Endothelial cell of umbilical vein (primary cell): ENCODE results near the gene PRSS33. TPM values are rescaled to one million over a fixed set of nuclear protein-coding genes. Genes with fewer than 3 reads are reported as not detected.

Experiments
- BruUV-seq: library from RNA; stranded (reverse); fragments of 400-500 nt; replicated peaks from 2 replicates; lab custom pipeline; 2021; lab: Mats Ljungman, UMichigan
- CTCF ChIA-PET: fragments of 300-600, 350-600 bp; sonication (Branson Sonifier 250); formaldehyde crosslinking; loops from one replicate; lab custom pipeline; 2021; ENCODE audit warnings: antibody characterized with exemption, inconsistent platforms; lab: Charles Lee
- POLR2A ChIA-PET: fragments of 300-600, 350-600 bp; sonication (Branson Sonifier 250); formaldehyde crosslinking; loops from one replicate; lab custom pipeline; 2021; ENCODE audit warnings: antibody characterized with exemption, inconsistent platforms; lab: Charles Lee
- DNase-seq: peaks from one replicate; pipeline ENCODE4 v3.0.0-alpha.2; 2011; ENCODE audit warnings: low read depth, low spot score
- FAIRE-seq: peaks from 2 replicates; lab custom pipeline; 2011; peaks lifted over from hg19 to GRCh38; lab: Jason Lieb, UNC
- H2AFZ ChIP-seq: 2 replicates; pipeline ENCODE4 v1.6.0; 2012; ENCODE audit warnings: low read depth, low read length, control low read depth, inconsistent platforms
- H3K27ac ChIP-seq: 2 replicates; pipeline ENCODE4 v1.5.1; 2011; ENCODE audit warnings: low read depth, mild to moderate bottlenecking, control low read depth, low read length, moderate library complexity; ENCODE audit not compliant: insufficient read depth
- H3K27me3 ChIP-seq, 2 experiments: 2 replicates each; pipeline versions ENCODE4 v1.6.0 to v1.6.1; 2011; ENCODE audit warnings: low read length in 2 of 2, mixed read lengths in 1 of 2; ENCODE audit not compliant: control insufficient read depth in 2 of 2, insufficient read depth in 2 of 2
- H3K36me3 ChIP-seq, 2 experiments: 2 replicates in 1 of 2; 3 replicates in 1 of 2; pipeline ENCODE4 v1.5.1; 2011; ENCODE audit warnings: low read length in 2 of 2, mild to moderate bottlenecking in 1 of 2, moderate library complexity in 1 of 2; ENCODE audit not compliant: control insufficient read depth in 2 of 2, insufficient read depth in 2 of 2; ENCODE audit errors: extremely low read depth in 1 of 2
- H3K4me1 ChIP-seq: 3 replicates; pipeline ENCODE4 v1.5.1; 2011; ENCODE audit warnings: mild to moderate bottlenecking, low read length; ENCODE audit not compliant: control insufficient read depth, insufficient read depth; ENCODE audit errors: extremely low read depth
- H3K4me2 ChIP-seq: 2 replicates; pipeline ENCODE4 v1.6.1; 2011; ENCODE audit warnings: low read length, control low read depth, mixed read lengths; ENCODE audit not compliant: insufficient read depth
- H3K4me3 ChIP-seq, 3 experiments: fragments of 200-600 bp in 1 of 3; sonication (generic), shearing (Covaris generic) in 1 of 3; replicated peaks in 1 of 3; 2 replicates each; pipeline ENCODE4 v1.5.1; 2011 to 2016; ENCODE audit warnings: control low read depth in 3 of 3, low read length in 3 of 3, mild to moderate bottlenecking in 2 of 3, inconsistent platforms in 1 of 3, low read depth in 1 of 3, moderate library complexity in 1 of 3; ENCODE audit not compliant: insufficient read depth in 1 of 3
- H3K79me2 ChIP-seq: 2 replicates; pipeline ENCODE4 v1.6.0; 2012; ENCODE audit warnings: low read length, inconsistent platforms; ENCODE audit not compliant: control insufficient read depth, insufficient read depth
- H3K9ac ChIP-seq: replicated peaks from 2 replicates; pipeline ENCODE3; 2011; ENCODE audit warnings: low read length, control low read depth; ENCODE audit not compliant: insufficient read depth; ENCODE audit errors: extremely low read depth
- H3K9me1 ChIP-seq: replicated peaks from 3 replicates; pipeline ENCODE4 v1.6.0; 2011; ENCODE audit warnings: mild to moderate bottlenecking, low read length; ENCODE audit not compliant: control insufficient read depth, insufficient read depth; ENCODE audit errors: extremely low read depth
- H3K9me3 ChIP-seq: replicated peaks from 2 replicates; pipeline ENCODE4 v1.5.1; 2012; ENCODE audit warnings: low read length, inconsistent platforms; ENCODE audit not compliant: control insufficient read depth, insufficient read depth
- H4K20me1 ChIP-seq: replicated peaks from 2 replicates; pipeline ENCODE3; 2011; ENCODE audit warnings: mild to moderate bottlenecking, low read length; ENCODE audit not compliant: control insufficient read depth, insufficient read depth; ENCODE audit errors: extremely low read depth
- FOS ChIP-seq: IDR thresholded peaks from 2 replicates; pipeline ENCODE4 v1.6.1; 2011; ENCODE audit warnings: mild to moderate bottlenecking, low read length, moderate library complexity, borderline replicate concordance; ENCODE audit not compliant: insufficient read depth
- MYC ChIP-seq: IDR thresholded peaks from one replicate; pipeline ENCODE4 v1.6.1; 2011; ENCODE audit warnings: mild to moderate bottlenecking, low read depth, low read length
- POLR2A ChIP-seq: IDR thresholded peaks from 2 replicates; pipeline ENCODE4 v1.6.1; 2012; ENCODE audit warnings: low read depth, mild to moderate bottlenecking, control low read depth, low read length
- POLR2AphosphoS5 ChIP-seq: IDR thresholded peaks from 2 replicates; pipeline ENCODE4 v1.6.1; 2012; ENCODE audit warnings: low read depth, mild to moderate bottlenecking, control low read depth, low read length, moderate library complexity; ENCODE audit not compliant: insufficient read depth
- dilution Hi-C: fragments of 300-500 bp; cut with MboI; formaldehyde crosslinking; loops from one replicate; pipeline ENCODE4 v1.15.0; 2019; ENCODE audit warnings: low sequenced_read_pairs; ENCODE audit not compliant: extremely low pct_ligation_motif_present
- intact Hi-C: fragments of 100-400 bp; cut with micrococcal nuclease; formaldehyde crosslinking; loops from one replicate; pipeline ENCODE4 v1.10.0; 2022
- polyA plus RNA-seq, 4 experiments: library from polyadenylated mRNA; depleted of rRNA in 3 of 4; stranded (reverse) in 3 of 4; unstranded in 1 of 4; fragments of >200 nt; gene quantifications; 2 replicates each; pipeline versions ENCODE4 v1.2.1 to v1.2.3, GENCODE V29; 2011 to 2012; ENCODE audit warnings: missing spikeins in 1 of 4
- total RNA-seq: library from RNA; stranded (reverse); gene quantifications from 2 replicates; pipeline ENCODE4 v1.2.3, GENCODE V29; 2021
- TF ChIP-seq, protein P1 (sequence below), 2 donors: IDR thresholded peaks; 1 replicate in 1 of 2; 2 replicates in 1 of 2; pipeline ENCODE4 v1.5.1; 2011; ENCODE audit warnings: low read length in 2 of 2, mild to moderate bottlenecking in 2 of 2, moderate library complexity in 2 of 2, control low read depth in 1 of 2, inconsistent platforms in 1 of 2, low read depth in 1 of 2; ENCODE audit not compliant: insufficient read depth in 1 of 2; ENCODE audit errors: extremely low read depth in 1 of 2
- TF ChIP-seq, protein P2 (sequence below): IDR thresholded peaks from 2 replicates; pipeline ENCODE4 v1.6.1; 2011; ENCODE audit not compliant: insufficient read depth, insufficient read length

Gene PRSS33
- total and polyA plus RNA-seq, 2 donors (not counting 3 experiments of a cell fraction or from before 2014, with no cell fraction given), result not detected

DNA sequence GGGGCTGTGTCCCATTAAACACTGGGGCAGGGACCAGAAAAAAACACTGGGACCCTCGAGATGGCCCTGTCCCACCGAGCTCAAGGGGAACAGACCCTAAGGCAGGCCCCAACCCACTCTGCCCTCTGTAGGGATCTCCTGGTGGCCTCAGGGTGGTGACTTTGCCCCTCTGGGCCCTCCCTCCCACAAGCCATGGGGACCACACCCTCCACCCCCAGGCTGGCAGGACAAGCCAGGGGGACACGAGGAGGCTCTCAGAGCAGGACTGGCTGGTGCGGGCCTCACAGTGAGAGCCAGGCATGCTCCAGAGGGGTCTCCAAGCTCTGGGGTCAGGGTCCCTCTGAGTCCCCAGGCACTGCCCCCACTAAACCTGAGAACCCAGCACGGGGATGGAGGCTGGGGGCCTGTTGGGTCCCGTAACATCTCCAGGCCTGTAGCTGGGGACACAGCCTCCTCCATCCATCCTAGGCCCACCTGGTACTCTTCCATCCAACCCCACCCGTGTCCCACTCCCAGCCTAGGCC lies 49.4 kb downstream of the PRSS33 start:
- H3K27me3 ChIP-seq, result no peaks in the 10 kb centered on the region

More for the DNA sequence above, 49.4 kb downstream of the PRSS33 start:
- DNase-seq (no peak), FAIRE-seq (no peak)
- Histone ChIP-seq H4K20me1 (no peaks in the 10 kb centered on the region), H3K4me1 (no peaks in the 10 kb centered on the region), H3K9ac (no peak overlapping the region), H3K9me1 (no peaks in the 10 kb centered on the region), H3K9me3 (no peaks in the 10 kb centered on the region), H2AFZ (no peak overlapping the region), H3K79me2 (no peaks in the 10 kb centered on the region), H3K36me3 (no peaks in the 10 kb centered on the region), H3K4me3 (no peak overlapping the region), H3K27ac (no peak overlapping the region), H3K4me2 (no peak overlapping the region)
- dilution Hi-C loops (no loop called here), intact Hi-C loops (no loop called here)
- no TSS peak for BruUV-seq
- ChIA-PET CTCF (interaction anchor here (1.3 kb wide), 2 partner anchors 9 to 189 kb away, joined by 3 read pairs; no protein-coding TSS in a partner anchor), POLR2A (no interaction called here)
- TF ChIP-seq POLR2A, result no peak
- TF ChIP-seq, protein P1, sequence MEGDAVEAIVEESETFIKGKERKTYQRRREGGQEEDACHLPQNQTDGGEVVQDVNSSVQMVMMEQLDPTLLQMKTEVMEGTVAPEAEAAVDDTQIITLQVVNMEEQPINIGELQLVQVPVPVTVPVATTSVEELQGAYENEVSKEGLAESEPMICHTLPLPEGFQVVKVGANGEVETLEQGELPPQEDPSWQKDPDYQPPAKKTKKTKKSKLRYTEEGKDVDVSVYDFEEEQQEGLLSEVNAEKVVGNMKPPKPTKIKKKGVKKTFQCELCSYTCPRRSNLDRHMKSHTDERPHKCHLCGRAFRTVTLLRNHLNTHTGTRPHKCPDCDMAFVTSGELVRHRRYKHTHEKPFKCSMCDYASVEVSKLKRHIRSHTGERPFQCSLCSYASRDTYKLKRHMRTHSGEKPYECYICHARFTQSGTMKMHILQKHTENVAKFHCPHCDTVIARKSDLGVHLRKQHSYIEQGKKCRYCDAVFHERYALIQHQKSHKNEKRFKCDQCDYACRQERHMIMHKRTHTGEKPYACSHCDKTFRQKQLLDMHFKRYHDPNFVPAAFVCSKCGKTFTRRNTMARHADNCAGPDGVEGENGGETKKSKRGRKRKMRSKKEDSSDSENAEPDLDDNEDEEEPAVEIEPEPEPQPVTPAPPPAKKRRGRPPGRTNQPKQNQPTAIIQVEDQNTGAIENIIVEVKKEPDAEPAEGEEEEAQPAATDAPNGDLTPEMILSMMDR (IDR thresholded peaks at IDR 0.05; ENCODE audit: extremely low read depth in 1 of 2, insufficient read depth in 1 of 2, low read depth in 1 of 2, low read length in 2 of 2), result no peak
- no peak for TF ChIP-seq MYC
- TF ChIP-seq FOS, result no peak
- TF ChIP-seq, protein P2, sequence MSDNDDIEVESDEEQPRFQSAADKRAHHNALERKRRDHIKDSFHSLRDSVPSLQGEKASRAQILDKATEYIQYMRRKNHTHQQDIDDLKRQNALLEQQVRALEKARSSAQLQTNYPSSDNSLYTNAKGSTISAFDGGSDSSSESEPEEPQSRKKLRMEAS, result no peak
- no peak for TF ChIP-seq POLR2AphosphoS5
